SK-N-SH (cell line): ENCODE measurements around the gene GIT2. TPM values are rescaled to one million over a fixed set of nuclear protein-coding genes. Genes with fewer than 3 reads are reported as not detected.

ENCODE experiments used
- CTCF ChIA-PET: fragments of 300-600, 350-600 bp; formaldehyde crosslinking; extraction: SDS; loops from one replicate; lab custom pipeline; 2021; lab: Yijun Ruan, JAX
- POLR2A ChIA-PET: fragments of 350-600 bp; sonication (Branson Sonifier 250); formaldehyde crosslinking; extraction: SDS; loops from one replicate; lab custom pipeline; 2020; ENCODE audit warnings: antibody characterized with exemption, inconsistent platforms; lab: Yijun Ruan, JAX
- DNase-seq: peaks from one replicate; pipeline ENCODE4 v3.0.0; 2012
- H2AFZ ChIP-seq: fragments of 200-600 bp; sonication (generic); 2 replicates; pipeline ENCODE4 v1.8.1; 2016; ENCODE audit warnings: antibody characterized with exemption, mild to moderate bottlenecking, low read depth
- H3F3A ChIP-seq: fragments of 200-600 bp; sonication (generic); replicated peaks from 2 replicates; pipeline ENCODE3; 2016; ENCODE audit warnings: antibody characterized with exemption, mild to moderate bottlenecking; ENCODE audit not compliant: insufficient read depth
- H3K27ac ChIP-seq, 2 experiments: fragments of 200-500 bp in 1 of 2; fragments of 200-600 bp in 1 of 2; sonication (Bioruptor generic) in 1 of 2; sonication (generic), shearing (Covaris generic) in 1 of 2; 2 replicates each; pipeline versions ENCODE4 v1.5.1 to v1.6.1; 2014 to 2016; ENCODE audit warnings: low read depth in 2 of 2, inconsistent platforms in 1 of 2, low read length in 1 of 2, mild to moderate bottlenecking in 1 of 2, mixed read lengths in 1 of 2
- H3K27me3 ChIP-seq: fragments of 200-600 bp; sonication (generic), shearing (Covaris generic); 2 replicates; pipeline ENCODE4 v1.6.1; 2016; ENCODE audit warnings: mixed run types; ENCODE audit not compliant: insufficient read depth
- H3K36me3 ChIP-seq, 2 experiments: fragments of 200-500 bp in 1 of 2; fragments of 200-600 bp in 1 of 2; sonication (Bioruptor generic) in 1 of 2; sonication (generic) in 1 of 2; replicated peaks in 1 of 2; 2 replicates each; pipeline versions ENCODE3 to v1.5.1; 2014 to 2016; ENCODE audit warnings: low read length in 1 of 2, mild to moderate bottlenecking in 1 of 2; ENCODE audit not compliant: insufficient read depth in 2 of 2, control insufficient read depth in 1 of 2
- H3K4me1 ChIP-seq, 2 experiments: fragments of 200-500 bp in 1 of 2; fragments of 200-600 bp in 1 of 2; sonication (Bioruptor generic) in 1 of 2; sonication (generic), shearing (Covaris generic) in 1 of 2; 2 replicates each; pipeline versions ENCODE4 v1.5.1 to v1.6.1; 2014 to 2016; ENCODE audit warnings: low read depth in 1 of 2, low read length in 1 of 2, mixed run types in 1 of 2; ENCODE audit not compliant: insufficient read depth in 2 of 2, control insufficient read depth in 1 of 2
- H3K4me2 ChIP-seq: fragments of 200-600 bp; sonication (generic), shearing (Covaris generic); 2 replicates; pipeline ENCODE4 v1.6.1; 2017; ENCODE audit warnings: mixed run types
- H3K4me3 ChIP-seq, 2 experiments: fragments of 200-500 bp in 1 of 2; fragments of 200-600 bp in 1 of 2; sonication (Bioruptor generic) in 1 of 2; sonication (generic), shearing (Covaris generic) in 1 of 2; 2 replicates each; pipeline versions ENCODE4 v1.5.1 to v1.8.1; 2014 to 2016; ENCODE audit warnings: low read depth in 2 of 2, inconsistent platforms in 1 of 2, low read length in 1 of 2, mild to moderate bottlenecking in 1 of 2, mixed read lengths in 1 of 2, moderate library complexity in 1 of 2
- H3K79me2 ChIP-seq: fragments of 200-600 bp; sonication (generic); 2 replicates; pipeline ENCODE4 v1.8.1; 2017; ENCODE audit warnings: mild to moderate bottlenecking; ENCODE audit not compliant: insufficient read depth
- H3K9ac ChIP-seq: fragments of 200-600 bp; sonication (generic); 2 replicates; pipeline ENCODE4 v1.6.1; 2017; ENCODE audit warnings: mixed run types
- H3K9me2 ChIP-seq: fragments of 200-600 bp; sonication (generic); 2 replicates; pipeline ENCODE4 v1.6.1; 2017; ENCODE audit warnings: mixed run types
- H3K9me3 ChIP-seq: fragments of 200-600 bp; sonication (generic); 2 replicates; pipeline ENCODE4 v1.6.1; 2017; ENCODE audit warnings: mixed run types, mild to moderate bottlenecking, moderate library complexity
- H4K20me1 ChIP-seq: fragments of 200-600 bp; sonication (generic); 2 replicates; pipeline ENCODE4 v1.6.1; 2017; ENCODE audit warnings: mild to moderate bottlenecking, mixed run types; ENCODE audit not compliant: insufficient read depth
- ELF1 ChIP-seq: IDR thresholded peaks from 2 replicates; pipeline ENCODE4 v1.4.0; 2012
- FOXM1 ChIP-seq: IDR thresholded peaks from 2 replicates; pipeline ENCODE4 v1.4.0; 2012; ENCODE audit warnings: low read depth, mild to moderate bottlenecking
- GABPA ChIP-seq: IDR thresholded peaks from 2 replicates; pipeline ENCODE4 v1.4.0; 2012; ENCODE audit warnings: low read depth, mild to moderate bottlenecking
- JUND ChIP-seq: IDR thresholded peaks from 2 replicates; pipeline ENCODE4 v1.4.0; 2012
- NFIC ChIP-seq: IDR thresholded peaks from 2 replicates; pipeline ENCODE4 v1.4.0; 2012; ENCODE audit warnings: borderline replicate concordance
- NRF1 ChIP-seq: IDR thresholded peaks from 2 replicates; pipeline ENCODE4 v1.6.1; 2012; ENCODE audit warnings: low read depth, mild to moderate bottlenecking, low read length
- POLR2AphosphoS5 ChIP-seq: IDR thresholded peaks from 2 replicates; pipeline ENCODE4 v1.6.1; 2012; ENCODE audit warnings: low read depth, low read length
- RAD21 ChIP-seq: IDR thresholded peaks from 2 replicates; pipeline ENCODE4 v1.6.1; 2012; ENCODE audit warnings: mild to moderate bottlenecking, low read length
- RCOR1 ChIP-seq: fragments of 150-350 bp; IDR thresholded peaks from 2 replicates; pipeline ENCODE4 v1.6.1; 2017; ENCODE audit warnings: antibody characterized with exemption, low read length
- RXRA ChIP-seq: IDR thresholded peaks from 2 replicates; pipeline ENCODE4 v1.4.0; 2012; ENCODE audit warnings: low read depth, mild to moderate bottlenecking, borderline replicate concordance
- SIN3A ChIP-seq: IDR thresholded peaks from 2 replicates; pipeline ENCODE4 v1.6.1; 2012; ENCODE audit warnings: low read depth, mild to moderate bottlenecking, low read length, moderate library complexity, borderline replicate concordance
- SMC3 ChIP-seq: IDR thresholded peaks from 2 replicates; pipeline ENCODE4 v1.6.1; 2012; ENCODE audit warnings: low read depth, low read length, improper control_type of control experiment
- TEAD4 ChIP-seq: IDR thresholded peaks from 2 replicates; pipeline ENCODE4 v1.4.0; 2012; ENCODE audit warnings: mild to moderate bottlenecking, borderline replicate concordance; ENCODE audit not compliant: insufficient read depth
- WGBS: methylation state at CpG from one replicate; pipeline ENCODE4 v1.1.6; 2017; ENCODE audit warnings: low lambda C conversion rate; 5-methylcytosine and 5-hydroxymethylcytosine counted together
- polyA plus RNA-seq, 3 experiments: library from polyadenylated mRNA; depleted of rRNA; stranded (reverse); fragments of >200 nt; gene quantifications; 2 replicates each; pipeline ENCODE4 v1.2.3, GENCODE V29; 2012
- TF ChIP-seq, protein P1 (sequence below): fragments of 150-350 bp; IDR thresholded peaks from 2 replicates; pipeline ENCODE4 v1.6.1; 2016; ENCODE audit warnings: mild to moderate bottlenecking, low read depth, low read length
- TF ChIP-seq, protein P2 (sequence below): IDR thresholded peaks from 2 replicates; pipeline ENCODE4 v1.4.0; 2012; ENCODE audit warnings: low read depth
- TF ChIP-seq, protein P3 (sequence below): fragments of 150-350 bp; IDR thresholded peaks from 2 replicates; pipeline ENCODE4 v1.6.1; 2017; ENCODE audit warnings: antibody characterized with exemption, low read length, low read depth, borderline replicate concordance
- TF ChIP-seq, protein P4 (sequence below): IDR thresholded peaks from 2 replicates; pipeline ENCODE4 v1.4.0; 2012; ENCODE audit warnings: low read depth, borderline replicate concordance
- TF ChIP-seq, protein P5 (sequence below): fragments of 200-600 bp; sonication (generic); IDR thresholded peaks from 2 replicates; pipeline ENCODE4 v1.6.1; 2017; ENCODE audit warnings: antibody characterized with exemption, mild to moderate bottlenecking, moderate library complexity

The GIT2 gene
- polyA plus RNA-seq, 1 of the 3 experiments (the other 2 are of a cell fraction): 21.2 TPM

DNA sequence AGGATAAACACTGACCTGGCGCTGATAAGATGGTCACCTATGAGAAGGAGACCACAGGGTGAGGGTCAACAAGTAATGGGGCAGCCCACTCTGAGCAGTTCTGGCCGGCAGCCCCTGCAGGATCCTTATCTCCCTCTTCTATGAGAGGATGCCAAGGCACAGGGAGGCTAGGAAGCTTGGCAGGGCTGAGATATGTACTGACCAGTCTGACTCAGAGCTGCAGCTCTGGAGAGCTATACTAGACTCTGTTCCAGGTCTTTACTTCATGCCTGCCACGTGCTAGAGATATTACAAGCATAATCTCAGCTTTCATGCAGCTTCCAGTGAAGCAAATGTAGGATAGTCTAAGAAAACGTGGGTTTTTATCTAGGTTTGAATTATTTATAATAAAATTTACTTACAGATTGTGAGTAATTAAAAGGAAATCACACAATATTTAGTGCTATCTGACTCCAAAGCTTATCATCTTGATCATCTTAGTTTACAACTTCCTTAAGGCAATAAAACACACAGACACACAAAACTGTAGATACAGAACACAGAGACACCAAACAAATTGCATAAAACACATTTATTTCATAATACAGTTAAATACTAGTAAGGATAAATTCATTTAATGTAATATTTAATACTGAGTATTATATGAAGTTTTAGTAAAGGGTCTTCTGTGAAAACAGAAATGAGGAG, 32.3 kb downstream of the GIT2 start:
- 60% methylated on average over 4 of the region's 4 CpGs for WGBS
- TF ChIP-seq, protein P1, sequence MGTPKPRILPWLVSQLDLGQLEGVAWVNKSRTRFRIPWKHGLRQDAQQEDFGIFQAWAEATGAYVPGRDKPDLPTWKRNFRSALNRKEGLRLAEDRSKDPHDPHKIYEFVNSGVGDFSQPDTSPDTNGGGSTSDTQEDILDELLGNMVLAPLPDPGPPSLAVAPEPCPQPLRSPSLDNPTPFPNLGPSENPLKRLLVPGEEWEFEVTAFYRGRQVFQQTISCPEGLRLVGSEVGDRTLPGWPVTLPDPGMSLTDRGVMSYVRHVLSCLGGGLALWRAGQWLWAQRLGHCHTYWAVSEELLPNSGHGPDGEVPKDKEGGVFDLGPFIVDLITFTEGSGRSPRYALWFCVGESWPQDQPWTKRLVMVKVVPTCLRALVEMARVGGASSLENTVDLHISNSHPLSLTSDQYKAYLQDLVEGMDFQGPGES: no peak
- TF ChIP-seq, protein P2, sequence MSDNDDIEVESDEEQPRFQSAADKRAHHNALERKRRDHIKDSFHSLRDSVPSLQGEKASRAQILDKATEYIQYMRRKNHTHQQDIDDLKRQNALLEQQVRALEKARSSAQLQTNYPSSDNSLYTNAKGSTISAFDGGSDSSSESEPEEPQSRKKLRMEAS: peak; percentile 64
- TF ChIP-seq SIN3A: no peak
- TF ChIP-seq NFIC: 0 out of 2 replicates have a peak, but pooled peaks have one; percentile 15
- TF ChIP-seq, protein P3, sequence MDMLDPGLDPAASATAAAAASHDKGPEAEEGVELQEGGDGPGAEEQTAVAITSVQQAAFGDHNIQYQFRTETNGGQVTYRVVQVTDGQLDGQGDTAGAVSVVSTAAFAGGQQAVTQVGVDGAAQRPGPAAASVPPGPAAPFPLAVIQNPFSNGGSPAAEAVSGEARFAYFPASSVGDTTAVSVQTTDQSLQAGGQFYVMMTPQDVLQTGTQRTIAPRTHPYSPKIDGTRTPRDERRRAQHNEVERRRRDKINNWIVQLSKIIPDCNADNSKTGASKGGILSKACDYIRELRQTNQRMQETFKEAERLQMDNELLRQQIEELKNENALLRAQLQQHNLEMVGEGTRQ: no peak
- TF ChIP-seq JUND: 0 out of 2 replicates have a peak, but pooled peaks have one; percentile 11
- TF ChIP-seq TEAD4: no peak
- Histone ChIP-seq H3K9me2 (no peaks in the 10 kb centered on the region), H3K27me3 (no peaks in the 10 kb centered on the region), H3K4me3 (no peak overlapping the region), H3K4me1 (no peaks in the 10 kb centered on the region), H3K79me2 (no peaks in the 10 kb centered on the region), H3K9me3 (no peaks in the 10 kb centered on the region), H3K36me3 (peaks cover 39 to 59% of the 10 kb centered on the region in 2 experiments), H3K4me2 (no peak overlapping the region), H2AFZ (no peak overlapping the region), H4K20me1 (no peaks in the 10 kb centered on the region), H3K27ac (0 out of 4 replicates have a peak overlapping the region, but pooled peaks of 1 of the 2 experiments have one; percentile 2), H3K9ac (no peak overlapping the region), H3F3A (peaks cover 12% of the 10 kb centered on the region)
- POLR2A ChIA-PET: no interaction called here
- DNase-seq: no peak
- CTCF ChIA-PET: interaction anchor here (1.0 to 1.4 kb wide), 2 partner anchors 36 to 37 kb away, joined by 3 read pairs; no protein-coding TSS in a partner anchor

DNA sequence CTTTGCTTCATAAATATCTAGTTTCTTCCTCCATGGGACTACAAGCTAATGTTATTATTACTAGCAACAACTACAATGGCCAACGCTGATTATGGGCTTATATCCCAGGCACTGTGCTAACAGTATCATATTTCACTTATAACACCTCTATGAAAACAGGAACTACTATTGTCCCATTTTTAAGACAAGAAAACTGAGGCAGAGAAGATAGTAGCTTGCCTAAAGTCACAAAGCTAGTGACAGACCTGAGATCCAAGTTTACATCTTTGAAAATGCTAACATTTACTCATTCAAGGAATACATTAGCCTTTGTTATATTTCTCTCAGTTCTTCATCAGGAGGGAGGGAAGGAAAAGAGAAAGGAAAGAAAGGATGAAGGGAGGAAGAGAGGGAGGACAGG, 32.8 kb downstream of the GIT2 start:
- 95% methylated on average over 1 of the region's 1 CpG for WGBS
- no peak for TF ChIP-seq SMC3
- TF ChIP-seq NRF1: no peak
- no peak for TF ChIP-seq SIN3A
- TF ChIP-seq, protein P4, sequence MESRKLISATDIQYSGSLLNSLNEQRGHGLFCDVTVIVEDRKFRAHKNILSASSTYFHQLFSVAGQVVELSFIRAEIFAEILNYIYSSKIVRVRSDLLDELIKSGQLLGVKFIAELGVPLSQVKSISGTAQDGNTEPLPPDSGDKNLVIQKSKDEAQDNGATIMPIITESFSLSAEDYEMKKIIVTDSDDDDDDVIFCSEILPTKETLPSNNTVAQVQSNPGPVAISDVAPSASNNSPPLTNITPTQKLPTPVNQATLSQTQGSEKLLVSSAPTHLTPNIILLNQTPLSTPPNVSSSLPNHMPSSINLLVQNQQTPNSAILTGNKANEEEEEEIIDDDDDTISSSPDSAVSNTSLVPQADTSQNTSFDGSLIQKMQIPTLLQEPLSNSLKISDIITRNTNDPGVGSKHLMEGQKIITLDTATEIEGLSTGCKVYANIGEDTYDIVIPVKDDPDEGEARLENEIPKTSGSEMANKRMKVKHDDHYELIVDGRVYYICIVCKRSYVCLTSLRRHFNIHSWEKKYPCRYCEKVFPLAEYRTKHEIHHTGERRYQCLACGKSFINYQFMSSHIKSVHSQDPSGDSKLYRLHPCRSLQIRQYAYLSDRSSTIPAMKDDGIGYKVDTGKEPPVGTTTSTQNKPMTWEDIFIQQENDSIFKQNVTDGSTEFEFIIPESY: no peak
- TF ChIP-seq GABPA: no peak
- no peak for TF ChIP-seq POLR2AphosphoS5
- TF ChIP-seq, protein P5, sequence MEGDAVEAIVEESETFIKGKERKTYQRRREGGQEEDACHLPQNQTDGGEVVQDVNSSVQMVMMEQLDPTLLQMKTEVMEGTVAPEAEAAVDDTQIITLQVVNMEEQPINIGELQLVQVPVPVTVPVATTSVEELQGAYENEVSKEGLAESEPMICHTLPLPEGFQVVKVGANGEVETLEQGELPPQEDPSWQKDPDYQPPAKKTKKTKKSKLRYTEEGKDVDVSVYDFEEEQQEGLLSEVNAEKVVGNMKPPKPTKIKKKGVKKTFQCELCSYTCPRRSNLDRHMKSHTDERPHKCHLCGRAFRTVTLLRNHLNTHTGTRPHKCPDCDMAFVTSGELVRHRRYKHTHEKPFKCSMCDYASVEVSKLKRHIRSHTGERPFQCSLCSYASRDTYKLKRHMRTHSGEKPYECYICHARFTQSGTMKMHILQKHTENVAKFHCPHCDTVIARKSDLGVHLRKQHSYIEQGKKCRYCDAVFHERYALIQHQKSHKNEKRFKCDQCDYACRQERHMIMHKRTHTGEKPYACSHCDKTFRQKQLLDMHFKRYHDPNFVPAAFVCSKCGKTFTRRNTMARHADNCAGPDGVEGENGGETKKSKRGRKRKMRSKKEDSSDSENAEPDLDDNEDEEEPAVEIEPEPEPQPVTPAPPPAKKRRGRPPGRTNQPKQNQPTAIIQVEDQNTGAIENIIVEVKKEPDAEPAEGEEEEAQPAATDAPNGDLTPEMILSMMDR: no peak
- no peak for TF ChIP-seq TEAD4
- TF ChIP-seq FOXM1: no peak
- no peak for TF ChIP-seq RAD21
- TF ChIP-seq, protein P1: no peak
- TF ChIP-seq RCOR1: no peak
- no peak for TF ChIP-seq JUND
- TF ChIP-seq, protein P2: no peak
- no peak for TF ChIP-seq ELF1
- no peak for TF ChIP-seq RXRA

More for the DNA sequence above, 32.8 kb downstream of the GIT2 start:
- ChIA-PET POLR2A (no interaction called here), CTCF (interaction anchor here (1.0 to 1.4 kb wide), 2 partner anchors 35 to 38 kb away, joined by 3 read pairs; no protein-coding TSS in a partner anchor)
- no peaks in the 10 kb centered on the region for H3K4me1 ChIP-seq
- DNase-seq: no peak
- no peaks in the 10 kb centered on the region for H3K27me3 ChIP-seq
- no peaks in the 10 kb centered on the region for H3K9me2 ChIP-seq
- no peaks in the 10 kb centered on the region for H4K20me1 ChIP-seq
- H3K9ac ChIP-seq: no peak overlapping the region
- H3K9me3 ChIP-seq: no peaks in the 10 kb centered on the region
- peaks cover 9% of the 10 kb centered on the region for H3F3A ChIP-seq
- no peaks in the 10 kb centered on the region for H3K79me2 ChIP-seq
- peaks cover 43 to 63% of the 10 kb centered on the region in 2 experiments for H3K36me3 ChIP-seq
- H3K27ac ChIP-seq: 0 out of 4 replicates have a peak overlapping the region, but pooled peaks of 1 of the 2 experiments have one; percentile 2
- no peak overlapping the region for H3K4me3 ChIP-seq
- H3K4me2 ChIP-seq: no peak overlapping the region
- H2AFZ ChIP-seq: no peak overlapping the region
